GM21786 (cell line): ENCODE data around the gene NLRP12.
"Not testable (repeated sequence)": the region's sequence is repeated elsewhere in the genome, so short reads cannot be mapped to it uniquely, and the experiment has no call there.

Source experiments
- ATAC-seq: cut with Tn5 transposase; IDR thresholded peaks from one replicate; pipeline ENCODE4 v1.9.1; 2021; ENCODE audit not compliant: unreplicated experiment

NLRP12 gene

GRCh38 chr19:53824134-53824611 is at the start of gene NLRP12:
Gene NLRP12 (minus strand): TSS chr19:53824314. CDS start chr19:53824174, 140 bp downstream.
- no peak for ATAC-seq

- ATAC-seq = no peak
These were observed 48.6 kb upstream of the NLRP12 start for GRCh38 chr19:53872762-53873161.

GRCh38 chr19:53871454-53871853 is 47.3 kb upstream of the NLRP12 start:
- ATAC-seq = no peak

DNA sequence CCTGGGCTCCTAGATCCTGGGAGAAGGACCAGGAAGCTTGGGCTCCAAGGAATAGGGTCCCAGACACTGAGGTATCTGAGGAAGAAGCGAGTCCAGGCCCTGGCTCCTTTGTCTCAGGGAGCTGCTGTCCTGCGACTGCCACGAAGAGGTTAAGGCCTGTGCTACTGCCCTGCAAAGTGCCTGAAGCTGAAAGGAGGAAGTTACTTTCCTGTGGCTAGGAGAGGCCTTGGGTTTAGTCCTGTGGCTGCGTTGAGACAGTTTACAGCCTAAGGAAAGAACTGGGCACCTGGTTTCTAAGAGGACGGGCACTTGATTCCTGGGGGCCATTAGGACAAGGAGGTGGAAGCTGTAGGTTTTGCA is 46.4 kb upstream of the NLRP12 start:
- ATAC-seq = no peak

DNA sequence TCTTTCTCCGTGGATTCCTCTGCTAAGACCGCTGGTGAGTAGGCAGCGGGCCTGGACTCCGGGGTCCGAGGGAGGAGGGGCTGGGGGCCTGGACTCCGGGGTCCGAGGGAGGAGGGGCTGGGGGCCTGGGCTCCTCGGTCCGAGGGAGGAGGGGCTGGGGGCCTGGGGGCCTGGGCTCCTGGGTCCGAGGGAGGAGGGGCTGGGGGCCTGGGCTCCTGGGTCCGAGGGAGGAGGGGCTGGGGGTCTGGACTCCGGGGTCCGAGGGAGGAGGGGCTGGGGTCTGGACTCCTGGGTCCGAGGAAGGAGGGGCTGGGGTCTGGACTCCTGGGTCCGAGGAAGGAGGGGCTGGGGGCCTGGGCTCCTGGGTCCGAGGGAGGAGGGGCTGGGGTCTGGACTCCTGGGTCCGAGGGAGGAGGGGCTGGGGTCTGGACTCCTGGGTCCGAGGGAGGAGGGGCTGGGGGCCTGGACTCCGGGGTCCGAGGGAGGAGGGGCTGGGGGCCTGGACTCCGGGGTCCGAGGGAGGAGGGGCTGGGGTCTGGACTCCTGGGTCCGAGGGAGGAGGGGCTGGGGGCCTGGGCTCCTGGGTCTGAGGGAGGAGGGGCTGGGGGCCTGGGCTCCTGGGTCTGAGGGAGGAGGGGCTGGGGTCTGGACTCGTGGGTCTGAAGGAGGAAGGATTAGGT is 45.8 kb upstream of the NLRP12 start:
- not testable (repeated sequence) for ATAC-seq

DNA sequence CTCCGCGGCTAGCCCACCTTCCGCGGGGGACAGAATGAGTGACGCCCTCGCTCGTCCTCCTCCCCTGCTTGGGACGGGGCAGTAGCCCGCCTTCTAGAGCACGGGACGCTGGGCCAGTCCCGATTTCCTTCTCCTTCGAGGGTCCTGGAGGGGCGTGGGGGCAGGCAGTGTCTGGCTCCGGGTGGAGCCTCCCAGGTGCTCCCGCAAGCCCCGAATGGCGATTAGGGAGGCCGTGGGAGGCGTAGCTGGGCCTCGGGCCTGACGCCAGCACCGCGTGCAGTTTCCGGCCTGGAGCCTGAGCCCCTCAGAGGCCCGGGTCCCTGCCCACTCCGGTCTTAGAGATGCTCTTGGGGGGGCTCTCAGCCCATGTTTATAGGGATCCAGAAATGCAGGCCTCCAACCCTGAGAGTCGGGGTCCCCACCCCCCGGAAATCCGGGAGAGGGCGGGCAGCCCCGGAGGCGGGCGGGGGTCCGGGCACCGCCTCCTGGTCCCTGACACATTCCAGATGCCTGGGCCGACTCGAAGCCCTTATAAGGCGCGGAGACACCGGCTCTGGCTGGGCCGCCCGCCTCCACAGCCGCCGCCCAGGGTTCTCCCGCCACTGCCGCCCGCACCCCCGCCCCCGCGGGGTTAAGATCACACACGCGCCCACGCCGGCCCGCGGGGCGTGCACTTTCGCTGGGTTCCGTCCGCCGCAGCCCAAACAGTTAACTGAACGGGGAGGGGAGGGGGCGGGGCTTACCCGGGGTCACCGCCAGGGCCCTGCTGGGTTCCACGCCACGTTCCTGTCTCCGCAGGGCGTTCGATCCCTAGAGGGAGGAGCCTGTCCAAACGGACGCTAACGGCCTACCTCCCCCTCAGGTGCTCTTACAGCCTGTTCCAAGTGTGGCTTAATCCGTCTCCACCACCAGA is 45.0 kb upstream of the NLRP12 start:
- ATAC-seq = peak; percentile 30

GRCh38 chr19:53868091-53868891 is 44.2 kb upstream of the NLRP12 start:
- ATAC-seq = no peak

- ATAC-seq = peak; percentile 77
These were observed 43.3 kb upstream of the NLRP12 start, which contains the start of gene MYADM for GRCh38 chr19:53867225-53868090. Gene MYADM (plus strand): TSS chr19:53867883. CDS start chr19:53873530, 5,647 bp downstream.

DNA sequence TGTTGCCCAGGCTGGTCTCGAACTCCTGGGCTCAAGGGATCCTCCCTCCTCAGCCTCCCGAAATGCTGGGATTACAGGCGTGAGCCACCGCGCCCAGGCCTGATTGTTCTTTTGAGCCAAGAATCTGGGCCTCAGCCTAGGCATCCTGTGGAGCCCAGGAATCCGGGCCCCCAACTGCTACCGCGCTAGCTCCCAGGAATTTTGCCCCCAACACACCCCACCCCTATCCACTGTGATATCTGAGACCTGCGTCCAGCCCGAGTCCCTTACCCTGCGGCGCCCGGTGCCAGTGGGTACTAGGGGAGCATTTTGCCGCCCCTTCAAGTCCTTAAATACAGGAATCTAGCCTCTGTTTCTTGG is 42.7 kb upstream of the NLRP12 start:
- ATAC-seq = no peak

DNA sequence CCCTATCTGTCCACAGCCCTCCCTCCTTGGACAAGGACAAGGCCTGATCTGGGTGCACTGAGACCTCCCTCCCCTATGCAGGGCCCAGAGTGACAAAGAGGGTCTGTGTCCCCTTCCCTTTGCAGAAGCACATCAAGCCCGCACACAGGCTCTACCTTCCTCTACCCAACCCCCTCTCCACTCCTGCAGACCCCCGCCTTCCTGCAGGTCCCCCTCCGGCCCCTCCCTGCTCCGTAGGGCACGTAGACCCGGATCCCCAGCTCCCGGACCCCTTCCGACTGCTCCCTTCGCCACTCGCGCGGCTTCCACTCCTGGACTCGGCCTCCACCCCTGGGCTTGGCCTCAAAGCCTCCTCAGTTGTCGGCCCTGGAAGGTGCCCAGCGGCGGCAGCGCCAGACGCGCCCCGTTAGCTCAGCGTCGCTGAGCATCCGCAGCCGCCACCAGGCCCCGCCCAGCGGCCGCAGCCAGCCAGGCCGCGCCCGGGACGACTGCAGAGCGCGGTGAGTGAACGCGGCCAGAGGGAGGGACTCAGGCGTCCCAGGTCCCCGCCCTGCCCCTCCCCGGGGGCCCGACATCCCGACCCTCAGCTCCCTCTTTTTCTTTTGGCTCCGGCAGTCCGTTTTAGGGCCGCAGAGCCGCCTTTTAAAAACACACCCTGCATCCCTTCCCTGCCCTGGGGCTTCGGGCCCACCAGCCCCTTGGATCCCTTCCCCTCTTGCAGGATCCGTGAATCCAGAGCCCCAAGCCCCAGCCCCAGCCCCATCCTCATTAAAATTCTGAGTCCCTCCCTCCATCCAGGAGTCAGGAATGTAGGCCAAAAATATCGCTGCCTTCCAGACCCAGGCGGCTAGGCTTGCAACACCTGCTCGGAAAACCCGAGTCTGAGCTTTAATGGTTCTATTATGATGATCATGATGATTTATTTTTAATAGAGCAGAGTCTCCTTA is 42.1 kb upstream of the NLRP12 start:
- no peak for ATAC-seq

DNA sequence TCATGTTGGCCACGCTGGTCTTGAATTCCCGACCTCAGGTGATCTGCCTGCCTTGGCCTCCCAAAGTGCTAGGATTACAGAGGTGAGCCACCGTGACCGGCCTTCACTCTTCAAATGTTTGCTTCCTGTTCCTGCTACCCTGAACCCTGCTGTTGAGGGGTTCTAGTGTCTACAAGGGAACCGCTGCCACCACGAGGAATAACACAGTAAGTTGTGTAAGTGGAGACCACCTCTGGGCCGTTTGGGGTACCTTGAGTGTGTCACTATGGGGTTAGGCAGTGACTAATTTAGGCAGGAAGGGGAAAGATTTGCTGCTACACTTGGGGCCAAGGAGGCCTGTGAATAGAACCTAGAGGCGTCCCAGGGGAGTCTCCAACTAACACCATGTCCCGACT is 41.4 kb upstream of the NLRP12 start:
- no peak for ATAC-seq

DNA sequence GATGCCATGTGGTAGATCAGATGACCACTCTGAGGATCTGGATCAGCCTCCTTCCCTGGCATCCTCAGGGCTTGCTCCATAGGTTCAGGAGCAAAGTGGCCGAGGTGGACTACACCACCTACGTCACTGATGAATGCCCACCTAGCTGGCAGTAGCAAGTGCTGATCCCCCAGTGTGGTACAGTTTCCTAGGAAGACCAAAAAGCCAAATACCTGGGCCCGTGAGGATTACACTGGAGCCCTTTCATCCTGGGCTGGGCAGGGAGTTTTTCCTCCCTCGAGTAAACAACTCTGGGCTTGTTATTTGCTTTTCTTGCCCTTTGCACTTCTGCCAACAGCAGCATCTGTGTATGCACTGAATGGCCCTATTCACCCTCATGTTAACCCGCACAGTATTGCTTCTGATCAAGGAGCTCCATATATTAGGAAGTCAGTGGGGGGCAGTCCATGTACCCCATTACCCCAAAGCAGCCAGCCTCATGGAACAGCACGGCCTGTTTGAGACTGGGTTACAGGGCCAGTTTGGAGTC is 40.3 kb upstream of the NLRP12 start:
- no peak for ATAC-seq

DNA sequence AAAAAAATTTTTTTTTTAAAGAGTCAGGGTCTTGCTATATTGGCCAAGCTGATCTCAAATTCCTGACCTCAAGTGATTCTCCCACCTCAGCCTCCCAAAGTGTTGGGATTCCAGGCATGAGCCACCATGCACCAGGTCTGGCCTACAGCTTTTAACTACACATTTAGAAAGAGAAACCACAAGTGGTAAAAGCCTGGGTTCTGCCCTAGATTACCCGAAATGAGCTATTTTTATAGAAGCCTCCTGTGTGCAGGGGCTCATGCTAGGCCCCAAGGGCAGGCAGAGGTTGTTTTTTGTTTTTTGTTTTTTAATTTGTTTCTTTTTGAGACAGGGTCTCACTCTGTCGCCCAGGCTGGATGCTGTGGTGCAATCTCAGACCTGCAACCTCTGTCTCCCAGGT is 29.6 kb upstream of the NLRP12 start:
- no peak for ATAC-seq

GRCh38 chr19:53849237-53849676 is 25.1 kb upstream of the NLRP12 start:
- no peak for ATAC-seq

GRCh38 chr19:53847555-53847954 is 23.4 kb upstream of the NLRP12 start:
- ATAC-seq = no peak

- ATAC-seq = no peak
These were observed 20.7 kb upstream of the NLRP12 start for GRCh38 chr19:53844849-53845246.

DNA sequence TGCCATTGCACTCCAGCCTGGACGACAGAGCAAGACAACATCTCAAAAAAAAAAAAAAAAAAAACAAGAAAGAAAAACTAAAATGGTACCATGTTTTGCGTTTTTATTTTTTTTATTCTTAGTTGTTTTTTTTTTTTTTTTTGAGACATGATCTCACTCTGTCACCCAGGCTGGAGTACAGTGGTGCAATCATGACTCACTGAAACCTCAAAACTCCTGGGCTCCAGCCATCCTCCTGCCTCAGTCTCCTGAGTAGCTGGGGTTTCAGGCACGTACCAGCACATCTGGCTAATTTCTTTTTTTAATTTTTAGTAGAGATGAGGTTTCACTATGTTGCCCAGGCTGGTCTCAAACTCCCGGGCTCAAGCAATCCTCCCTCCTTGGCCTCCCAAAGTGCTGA is 16.8 kb upstream of the NLRP12 start:
- not testable (repeated sequence) for ATAC-seq

GRCh38 chr19:53840241-53840640 is 16.1 kb upstream of the NLRP12 start:
- ATAC-seq = not testable (repeated sequence)

GRCh38 chr19:53838446-53838845 is 14.3 kb upstream of the NLRP12 start:
- ATAC-seq = not testable (repeated sequence)
